DOHH2 (cell line): ENCODE results near the gene NUDC.
A peak's percentile ranks its signal among the peaks of the same experiment; 100 is the strongest.

Experiments used
- H3F3A ChIP-seq: fragments of 200-600 bp; sonication (generic), shearing (Covaris generic); 2 replicates; pipeline ENCODE4 v1.6.0; 2016; ENCODE audit warnings: antibody characterized with exemption, mild to moderate bottlenecking; ENCODE audit not compliant: control insufficient read depth, insufficient read depth
- H3K27ac ChIP-seq: fragments of 200-600 bp; sonication (generic); 2 replicates; pipeline ENCODE4 v1.5.1; 2014; ENCODE audit warnings: low read depth, mild to moderate bottlenecking, low read length, moderate library complexity
- H3K27me3 ChIP-seq: fragments of 200-600 bp; sonication (generic); 2 replicates; pipeline ENCODE4 v1.6.1; 2014; ENCODE audit warnings: mild to moderate bottlenecking, low read length, mixed read lengths; ENCODE audit not compliant: control insufficient read depth
- H3K36me3 ChIP-seq: fragments of 200-600 bp; sonication (generic); 2 replicates; pipeline ENCODE4 v1.6.1; 2014; ENCODE audit warnings: mild to moderate bottlenecking, low read length, moderate library complexity, mixed read lengths; ENCODE audit not compliant: control insufficient read depth
- H3K4me1 ChIP-seq: fragments of 200-600 bp; sonication (generic); 2 replicates; pipeline ENCODE4 v1.6.1; 2014; ENCODE audit warnings: mild to moderate bottlenecking, low read length, mixed read lengths; ENCODE audit not compliant: control insufficient read depth
- H3K4me2 ChIP-seq: fragments of 200-600 bp; sonication (generic); 2 replicates; pipeline ENCODE4 v1.6.0; 2014; ENCODE audit warnings: mild to moderate bottlenecking, low read length, moderate library complexity
- H3K4me3 ChIP-seq: fragments of 200-600 bp; sonication (generic); 2 replicates; pipeline ENCODE4 v1.5.1; 2014; ENCODE audit warnings: mild to moderate bottlenecking, low read length, mixed read lengths
- H3K79me2 ChIP-seq: fragments of 200-600 bp; sonication (generic); 2 replicates; pipeline ENCODE4 v1.6.1; 2014; ENCODE audit warnings: mild to moderate bottlenecking, low read length, mixed read lengths; ENCODE audit not compliant: control insufficient read depth
- H3K9me2 ChIP-seq: fragments of 200-600 bp; sonication (generic); replicated peaks from 2 replicates; pipeline ENCODE4 v1.6.1; 2014; ENCODE audit warnings: mild to moderate bottlenecking, low read length, mixed read lengths; ENCODE audit not compliant: control insufficient read depth
- H3K9me3 ChIP-seq: fragments of 200-600 bp; sonication (generic); 2 replicates; pipeline ENCODE4 v1.6.1; 2014; ENCODE audit warnings: antibody characterized with exemption, low read length, mixed read lengths; ENCODE audit not compliant: control insufficient read depth, insufficient read depth
- H4K20me1 ChIP-seq: fragments of 200-600 bp; sonication (generic); 2 replicates; pipeline ENCODE4 v1.6.0; 2014; ENCODE audit warnings: low read depth, mild to moderate bottlenecking, antibody characterized with exemption, low read length, moderate library complexity; ENCODE audit not compliant: control insufficient read depth, insufficient read depth
- EZH2phosphoT487 ChIP-seq: fragments of 200-600 bp; sonication (generic); IDR thresholded peaks from 2 replicates; pipeline ENCODE4 v1.6.1; 2017; ENCODE audit warnings: borderline replicate concordance, mild to moderate bottlenecking, antibody characterized with exemption, low read length, moderate library complexity, mixed read lengths
- TF ChIP-seq, protein P1 (sequence below): fragments of 200-600 bp; sonication (generic); IDR thresholded peaks from one replicate; pipeline ENCODE4 v1.5.1; 2014; ENCODE audit warnings: antibody characterized with exemption, mild to moderate bottlenecking, low read depth, low read length; ENCODE audit not compliant: poor library complexity, severe bottlenecking

The NUDC gene

DNA sequence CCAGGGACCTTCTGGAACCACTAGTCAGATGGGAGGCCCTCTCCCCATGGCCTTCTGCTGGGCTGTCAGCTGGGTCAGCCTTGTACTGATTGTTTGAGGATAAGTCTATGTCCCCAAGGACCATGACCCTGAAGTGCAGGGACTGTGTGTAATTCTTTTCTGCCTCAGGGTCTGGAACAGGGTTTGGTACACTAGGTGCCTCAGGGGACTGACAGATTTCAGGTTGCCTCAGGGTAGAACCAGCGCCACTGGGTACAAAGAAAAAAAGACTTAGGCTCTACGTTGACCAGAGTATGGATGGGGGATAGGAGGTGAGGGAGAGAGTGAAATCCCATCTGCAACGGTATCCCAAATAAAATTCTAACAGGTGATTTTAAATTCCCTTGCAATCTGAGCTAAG, 35.8 kb downstream of the NUDC start:
- no peaks in the 10 kb centered on the region for H3K9me2 ChIP-seq
- no peak for TF ChIP-seq EZH2phosphoT487
- TF ChIP-seq, protein P1, sequence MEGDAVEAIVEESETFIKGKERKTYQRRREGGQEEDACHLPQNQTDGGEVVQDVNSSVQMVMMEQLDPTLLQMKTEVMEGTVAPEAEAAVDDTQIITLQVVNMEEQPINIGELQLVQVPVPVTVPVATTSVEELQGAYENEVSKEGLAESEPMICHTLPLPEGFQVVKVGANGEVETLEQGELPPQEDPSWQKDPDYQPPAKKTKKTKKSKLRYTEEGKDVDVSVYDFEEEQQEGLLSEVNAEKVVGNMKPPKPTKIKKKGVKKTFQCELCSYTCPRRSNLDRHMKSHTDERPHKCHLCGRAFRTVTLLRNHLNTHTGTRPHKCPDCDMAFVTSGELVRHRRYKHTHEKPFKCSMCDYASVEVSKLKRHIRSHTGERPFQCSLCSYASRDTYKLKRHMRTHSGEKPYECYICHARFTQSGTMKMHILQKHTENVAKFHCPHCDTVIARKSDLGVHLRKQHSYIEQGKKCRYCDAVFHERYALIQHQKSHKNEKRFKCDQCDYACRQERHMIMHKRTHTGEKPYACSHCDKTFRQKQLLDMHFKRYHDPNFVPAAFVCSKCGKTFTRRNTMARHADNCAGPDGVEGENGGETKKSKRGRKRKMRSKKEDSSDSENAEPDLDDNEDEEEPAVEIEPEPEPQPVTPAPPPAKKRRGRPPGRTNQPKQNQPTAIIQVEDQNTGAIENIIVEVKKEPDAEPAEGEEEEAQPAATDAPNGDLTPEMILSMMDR: no peak
- no peaks in the 10 kb centered on the region for H3K79me2 ChIP-seq
- H3K9me3 ChIP-seq: no peaks in the 10 kb centered on the region
- no peak overlapping the region for H3K4me3 ChIP-seq
- no peak overlapping the region for H3K27ac ChIP-seq
- no peak overlapping the region for H3K4me2 ChIP-seq
- no peaks in the 10 kb centered on the region for H3K36me3 ChIP-seq
- no peaks in the 10 kb centered on the region for H4K20me1 ChIP-seq
- H3F3A ChIP-seq: peaks cover 15% of the 10 kb centered on the region
- H3K27me3 ChIP-seq: peaks cover 23% of the 10 kb centered on the region
- peaks cover 16% of the 10 kb centered on the region for H3K4me1 ChIP-seq

DNA sequence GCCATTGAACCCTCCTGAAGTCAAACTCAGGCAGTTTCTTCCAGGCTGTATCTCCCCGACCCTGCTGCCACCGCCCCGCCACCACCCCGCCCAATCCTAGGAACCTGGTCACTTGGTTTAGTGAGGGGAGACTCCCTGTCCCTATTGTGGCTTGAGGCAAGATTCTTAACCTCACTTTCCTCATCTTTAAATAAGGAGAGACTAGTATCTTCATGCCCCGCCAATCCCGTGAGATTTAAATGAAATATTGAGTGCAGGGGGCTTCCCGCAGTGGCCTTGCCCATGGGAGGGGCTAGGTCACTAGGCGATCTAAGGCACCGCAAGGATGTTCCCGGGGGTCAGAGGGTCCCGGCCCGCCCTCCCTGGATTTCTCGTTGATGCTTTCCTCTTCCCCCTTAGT, 37.7 kb downstream of the NUDC start:
- H4K20me1 ChIP-seq: no peaks in the 10 kb centered on the region
- no peak for TF ChIP-seq EZH2phosphoT487
- TF ChIP-seq, protein P1: no peak
- peak overlapping the region; percentile 82 for H3K4me3 ChIP-seq
- H3K27me3 ChIP-seq: peaks cover 23% of the 10 kb centered on the region
- H3K27ac ChIP-seq: no peak overlapping the region
- H3K79me2 ChIP-seq: no peaks in the 10 kb centered on the region
- peaks cover 15% of the 10 kb centered on the region for H3F3A ChIP-seq
- H3K36me3 ChIP-seq: no peaks in the 10 kb centered on the region
- no peaks in the 10 kb centered on the region for H3K9me3 ChIP-seq
- H3K9me2 ChIP-seq: no peaks in the 10 kb centered on the region
- peaks cover 16% of the 10 kb centered on the region for H3K4me1 ChIP-seq
- H3K4me2 ChIP-seq: peak overlapping the region; percentile 58

DNA sequence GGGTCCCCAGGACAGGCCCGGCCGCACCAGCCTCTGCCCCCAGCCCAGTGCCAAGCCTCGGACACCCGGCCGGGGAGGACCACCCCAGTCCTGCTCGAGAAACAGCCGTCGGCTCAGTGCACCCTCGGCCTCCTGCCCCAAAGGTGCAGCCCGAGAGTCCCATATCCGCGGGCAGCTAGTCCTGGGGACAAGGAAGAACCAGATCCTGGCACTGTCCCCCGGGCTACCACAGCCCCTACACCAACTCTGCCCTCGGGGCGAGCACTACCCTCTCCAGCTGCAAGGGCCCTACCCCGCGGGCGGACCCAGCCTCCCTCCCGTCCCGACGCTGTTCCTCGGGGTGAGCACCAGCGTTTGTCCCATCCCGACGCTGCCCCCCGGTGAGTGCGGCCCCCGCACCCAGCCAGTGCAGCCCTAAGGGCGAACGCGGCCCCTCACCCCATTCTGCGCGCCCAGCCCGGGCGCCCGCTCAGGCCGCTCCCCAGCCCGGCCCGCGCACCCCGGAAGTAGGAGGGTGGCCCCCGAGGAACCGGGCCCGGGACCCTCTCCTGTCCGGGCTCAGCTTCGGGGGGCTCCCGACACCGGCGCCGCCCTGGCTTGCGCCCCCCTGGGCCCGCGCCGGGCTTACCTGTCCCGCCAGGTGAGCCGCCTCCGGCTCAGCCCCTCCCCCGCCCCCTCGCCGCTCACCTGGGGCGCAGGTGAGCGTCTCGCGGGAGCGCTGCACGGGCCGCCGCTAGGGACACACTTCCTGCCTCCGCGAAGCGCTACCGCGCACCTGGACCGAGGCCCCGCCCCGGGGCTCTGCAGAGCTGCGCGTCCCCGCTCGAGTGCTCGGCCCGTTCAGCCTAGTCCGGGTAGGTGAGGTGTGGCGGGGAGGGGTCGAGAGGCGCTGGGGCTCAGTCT, 38.4 kb downstream of the NUDC start, which contains the start of gene KDF1:
KDF1 (minus strand) TSS at position 747 of the 903 bp plus-strand sequence. CDS start 8,088 bp downstream, outside the sequence.
- H3K4me1 ChIP-seq: peaks cover 16% of the 10 kb centered on the region
- TF ChIP-seq EZH2phosphoT487: no peak
- TF ChIP-seq, protein P1: peak; percentile 13
- no peaks in the 10 kb centered on the region for H4K20me1 ChIP-seq
- H3K9me2 ChIP-seq: no peaks in the 10 kb centered on the region
- no peaks in the 10 kb centered on the region for H3K36me3 ChIP-seq
- H3K4me2 ChIP-seq: peak within 1 kb of the TSS; percentile 58
- no peak within 1 kb of the TSS for H3K27ac ChIP-seq
- peak within 1 kb of the TSS; percentile 82 for H3K4me3 ChIP-seq
- H3F3A ChIP-seq: peaks cover 15% of the 10 kb centered on the region
- H3K9me3 ChIP-seq: no peaks in the 10 kb centered on the region
- no peaks in the 10 kb centered on the region for H3K79me2 ChIP-seq
- H3K27me3 ChIP-seq: peaks cover 23% of the 10 kb centered on the region
